ENCODE data around the gene DIAPH2.

The DIAPH2 gene

DNA sequence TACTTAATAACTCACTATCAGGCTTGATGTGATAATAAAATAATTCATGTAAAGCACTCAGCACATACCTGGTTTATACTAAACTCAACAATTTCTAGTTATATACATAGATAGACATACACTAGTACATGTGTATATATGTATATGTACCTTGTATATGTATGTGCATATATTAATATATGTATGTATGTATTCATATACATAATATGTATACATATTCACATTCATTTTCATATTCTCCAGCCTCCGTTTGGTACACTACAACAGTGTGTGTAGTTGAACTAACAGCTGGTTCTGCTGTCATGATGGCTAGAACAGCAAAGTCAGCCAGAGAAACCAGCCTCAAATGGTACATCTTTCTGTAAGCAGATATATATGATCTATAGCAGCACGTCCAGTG lies 869.2 kb downstream of the DIAPH2 start:
- H3K27me3 Mint-ChIP-seq, result no peaks in the 10 kb centered on the region
- H3K36me3 Mint-ChIP-seq, result peaks cover 3% of the 10 kb centered on the region
- H3K9me3 Mint-ChIP-seq (ENCODE audit: low read depth), result no peaks in the 10 kb centered on the region
- peaks cover 2% of the 10 kb centered on the region for H3K4me1 Mint-ChIP-seq (ENCODE audit: low read depth)
- no peak overlapping the region for H3K27ac Mint-ChIP-seq
- no peak overlapping the region for H3K4me3 Mint-ChIP-seq

GRCh38 chrX:97556359-97556758 lies 871.7 kb downstream of the DIAPH2 start:
- H3K4me3 Mint-ChIP-seq, result no peak overlapping the region
- H3K27me3 Mint-ChIP-seq, result no peaks in the 10 kb centered on the region
- H3K9me3 Mint-ChIP-seq (ENCODE audit: low read depth), result no peaks in the 10 kb centered on the region
- peaks cover 2% of the 10 kb centered on the region for H3K4me1 Mint-ChIP-seq (ENCODE audit: low read depth)
- H3K27ac Mint-ChIP-seq, result no peak overlapping the region
- peaks cover 3% of the 10 kb centered on the region for H3K36me3 Mint-ChIP-seq

DNA sequence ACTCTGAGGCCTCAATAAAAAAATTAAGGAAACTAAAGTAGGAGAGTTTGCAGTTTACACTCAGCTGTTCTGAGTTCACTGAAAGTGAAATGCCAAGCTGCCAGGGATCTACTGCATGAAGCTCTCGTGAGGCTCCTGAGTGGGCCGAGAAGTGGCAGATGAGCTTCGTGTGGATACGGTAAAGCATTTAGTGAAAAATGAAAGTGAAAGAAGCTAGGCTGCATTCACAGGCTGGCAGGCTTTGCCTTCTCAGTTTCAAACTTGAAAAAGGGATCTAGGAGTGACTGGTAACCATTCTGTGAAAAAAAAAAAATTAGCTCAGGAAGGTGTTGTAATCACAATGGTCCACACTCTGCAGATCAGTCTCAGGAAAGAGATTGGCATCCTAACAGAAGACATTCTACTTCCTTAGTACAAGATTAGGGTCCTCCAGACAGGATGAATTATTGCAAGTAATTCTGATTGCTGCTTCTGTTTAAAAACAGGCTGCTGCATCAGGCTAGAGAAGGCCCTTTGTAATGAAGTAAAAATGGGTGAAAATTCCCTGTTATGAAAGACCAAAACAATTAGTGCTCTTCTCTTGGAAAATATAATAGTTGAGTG lies 879.0 kb downstream of the DIAPH2 start:
- H3K27ac Mint-ChIP-seq, result peak overlapping the region; percentile 76
- H3K27me3 Mint-ChIP-seq, result no peaks in the 10 kb centered on the region
- peak overlapping the region; percentile 78 for H3K4me3 Mint-ChIP-seq
- H3K4me1 Mint-ChIP-seq (ENCODE audit: low read depth), result peaks cover 12% of the 10 kb centered on the region
- H3K9me3 Mint-ChIP-seq (ENCODE audit: low read depth), result no peaks in the 10 kb centered on the region
- H3K36me3 Mint-ChIP-seq, result no peaks in the 10 kb centered on the region

DNA sequence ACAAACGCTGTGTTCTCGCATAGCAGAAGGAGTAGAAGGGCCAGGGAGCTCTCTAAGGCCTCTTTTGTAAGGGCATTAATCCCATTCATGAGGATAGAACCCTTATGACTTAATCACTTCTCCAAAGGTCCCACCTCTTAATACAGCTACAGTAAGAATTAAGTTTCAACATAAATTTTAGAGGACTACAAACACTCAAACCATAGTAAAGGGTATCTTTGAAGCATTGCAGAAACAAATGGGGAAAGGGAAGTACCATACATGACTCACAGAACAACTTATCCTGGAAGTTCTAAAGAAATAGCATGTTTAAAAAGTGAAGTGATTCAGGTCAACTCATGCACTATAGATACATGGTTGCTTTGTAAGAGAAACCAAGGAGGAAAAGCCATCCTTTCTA lies 879.9 kb downstream of the DIAPH2 start:
- H3K4me1 Mint-ChIP-seq (ENCODE audit: low read depth), result peaks cover 12% of the 10 kb centered on the region
- H3K27me3 Mint-ChIP-seq, result no peaks in the 10 kb centered on the region
- no peaks in the 10 kb centered on the region for H3K36me3 Mint-ChIP-seq
- H3K9me3 Mint-ChIP-seq (ENCODE audit: low read depth), result no peaks in the 10 kb centered on the region
- H3K27ac Mint-ChIP-seq, result no peak overlapping the region
- no peak overlapping the region for H3K4me3 Mint-ChIP-seq

- Mint-ChIP-seq H3K36me3 (peaks cover 2% of the 10 kb centered on the region), H3K27me3 (no peaks in the 10 kb centered on the region), H3K9me3 (ENCODE audit: low read depth) (no peaks in the 10 kb centered on the region), H3K4me1 (ENCODE audit: low read depth) (no peaks in the 10 kb centered on the region), H3K4me3 (no peak overlapping the region), H3K27ac (no peak overlapping the region)
These were observed 902.5 kb downstream of the DIAPH2 start for GRCh38 chrX:97587171-97587570.

DNA sequence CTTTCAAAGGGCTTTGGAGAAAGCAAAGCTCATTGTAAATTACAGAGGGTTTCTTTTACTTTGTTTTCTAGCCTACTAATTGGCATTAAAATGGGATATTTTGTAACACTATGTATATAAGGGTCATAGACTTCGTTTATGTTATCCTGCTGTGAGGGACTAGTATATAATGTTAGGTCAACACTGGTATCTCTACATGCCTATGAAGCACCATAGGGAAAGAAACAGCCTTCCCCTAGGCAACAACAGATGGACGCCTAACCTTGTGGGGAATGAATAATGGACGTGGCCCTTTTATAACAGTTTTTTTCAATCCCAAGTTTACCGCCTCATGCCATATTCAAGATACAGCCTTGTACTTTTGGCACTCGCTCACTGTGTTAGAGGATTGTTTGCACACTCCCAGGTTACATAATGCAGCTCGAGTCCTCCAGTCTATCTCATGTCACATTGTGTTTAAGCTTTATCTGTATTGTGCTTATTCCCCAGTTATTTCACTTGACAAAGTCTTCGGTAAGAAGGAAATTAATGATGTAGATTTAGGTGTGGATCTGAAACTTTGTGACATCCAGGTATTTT lies 910.1 kb downstream of the DIAPH2 start:
- no peaks in the 10 kb centered on the region for H3K27me3 Mint-ChIP-seq

DNA sequence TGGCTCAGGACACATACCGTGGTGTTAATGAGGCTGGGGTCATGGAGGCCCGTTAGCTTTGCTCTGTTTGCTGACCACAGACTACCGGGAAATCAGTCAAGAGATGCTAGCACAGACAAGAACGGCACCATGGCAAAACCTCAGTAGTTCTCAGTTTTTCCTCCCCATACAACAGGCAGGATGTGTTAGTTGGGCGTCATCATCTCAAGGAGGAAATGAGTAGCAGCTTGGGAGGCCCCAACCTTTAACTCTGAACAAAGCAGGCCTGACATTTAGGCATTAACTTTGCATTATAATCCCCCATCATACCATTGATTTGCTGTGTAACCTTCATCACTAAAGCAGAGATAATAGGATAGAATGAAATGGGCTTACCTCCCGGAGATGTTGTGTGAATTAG lies 913.3 kb downstream of the DIAPH2 start:
- Mint-ChIP-seq H3K9me3 (ENCODE audit: low read depth) (no peaks in the 10 kb centered on the region), H3K27ac (peak overlapping the region; percentile 76), H3K36me3 (no peaks in the 10 kb centered on the region), H3K4me1 (ENCODE audit: low read depth) (peaks cover 7% of the 10 kb centered on the region), H3K27me3 (no peaks in the 10 kb centered on the region), H3K4me3 (no peak overlapping the region)

More for the DNA sequence above, 910.1 kb downstream of the DIAPH2 start:
- H3K4me1 Mint-ChIP-seq (ENCODE audit: low read depth), result peaks cover 7% of the 10 kb centered on the region
- peaks cover 2% of the 10 kb centered on the region for H3K36me3 Mint-ChIP-seq
- no peak overlapping the region for H3K27ac Mint-ChIP-seq
- H3K9me3 Mint-ChIP-seq (ENCODE audit: low read depth), result no peaks in the 10 kb centered on the region
- no peak overlapping the region for H3K4me3 Mint-ChIP-seq

DNA sequence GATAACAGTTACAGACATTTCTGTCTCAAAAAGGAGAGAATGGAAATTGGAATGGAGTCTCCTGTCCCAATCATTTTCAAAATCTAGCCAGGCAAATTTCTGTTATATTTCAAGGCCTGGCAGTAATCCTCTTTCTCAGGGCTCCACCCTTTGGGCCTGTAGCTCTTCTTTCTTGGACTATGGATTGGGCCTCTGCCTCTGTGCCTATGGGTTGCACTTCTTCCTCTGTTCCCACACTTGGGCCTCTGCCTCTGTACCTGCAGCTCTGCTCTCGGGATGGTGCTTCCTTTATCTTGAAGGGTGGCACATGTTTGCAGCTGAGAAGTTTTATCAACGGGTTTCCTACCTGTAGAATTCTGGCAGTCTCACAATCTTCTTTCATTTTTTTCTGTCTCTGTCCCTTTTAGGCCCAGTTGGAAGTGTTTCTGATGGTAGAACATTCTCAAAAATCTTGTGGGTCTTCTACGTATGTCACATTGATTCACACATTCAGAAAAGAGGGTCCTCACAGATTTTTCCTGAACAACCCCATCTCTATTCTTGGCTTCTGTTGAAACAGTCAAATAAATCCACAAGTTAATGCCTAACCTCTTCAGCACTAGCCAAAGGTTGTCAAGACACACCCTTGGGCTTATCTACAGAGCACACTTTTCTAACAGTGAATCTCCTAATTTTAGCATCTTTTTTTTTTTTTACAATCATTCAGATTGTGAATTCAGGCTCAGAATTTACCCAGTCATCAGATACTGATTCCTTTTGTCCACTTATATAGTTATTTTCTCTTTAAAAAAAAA lies 918.0 kb downstream of the DIAPH2 start:
- H3K9me3 Mint-ChIP-seq (ENCODE audit: low read depth), result no peaks in the 10 kb centered on the region
- H3K27ac Mint-ChIP-seq, result no peak overlapping the region
- H3K4me3 Mint-ChIP-seq, result no peak overlapping the region
- H3K36me3 Mint-ChIP-seq, result no peaks in the 10 kb centered on the region
- H3K4me1 Mint-ChIP-seq (ENCODE audit: low read depth), result peaks cover 7% of the 10 kb centered on the region
- H3K27me3 Mint-ChIP-seq, result no peaks in the 10 kb centered on the region

DNA sequence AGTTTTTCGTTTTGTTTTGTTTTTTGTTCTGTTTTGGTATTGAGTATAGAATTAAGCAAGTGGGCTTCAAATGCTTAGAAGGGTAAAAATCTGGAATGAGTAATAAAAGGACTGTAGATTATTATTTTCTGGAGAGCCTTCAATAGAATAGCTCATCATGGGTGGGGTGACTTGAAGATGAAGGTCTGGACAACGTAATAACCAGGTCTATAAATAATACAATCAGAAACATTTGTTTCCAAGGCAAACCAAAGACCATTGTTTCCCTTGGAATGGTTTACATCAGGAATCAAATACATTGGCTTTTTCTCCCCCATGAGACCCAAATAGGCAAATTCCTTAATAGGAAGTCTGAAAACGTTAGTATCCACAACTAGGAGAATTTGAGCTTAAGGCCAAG lies 920.6 kb downstream of the DIAPH2 start:
- no peaks in the 10 kb centered on the region for H3K4me1 Mint-ChIP-seq (ENCODE audit: low read depth)
- no peaks in the 10 kb centered on the region for H3K36me3 Mint-ChIP-seq
- no peaks in the 10 kb centered on the region for H3K27me3 Mint-ChIP-seq
- H3K4me3 Mint-ChIP-seq, result no peak overlapping the region
- no peaks in the 10 kb centered on the region for H3K9me3 Mint-ChIP-seq (ENCODE audit: low read depth)
- H3K27ac Mint-ChIP-seq, result no peak overlapping the region

- Mint-ChIP-seq H3K4me1 (ENCODE audit: low read depth) (no peaks in the 10 kb centered on the region), H3K27me3 (no peaks in the 10 kb centered on the region), H3K4me3 (no peak overlapping the region), H3K27ac (no peak overlapping the region), H3K9me3 (ENCODE audit: low read depth) (no peaks in the 10 kb centered on the region), H3K36me3 (no peaks in the 10 kb centered on the region)
These were observed 924.7 kb downstream of the DIAPH2 start for GRCh38 chrX:97609357-97609756.

GRCh38 chrX:97609938-97610337 lies 925.3 kb downstream of the DIAPH2 start:
- Mint-ChIP-seq H3K4me3 (no peak overlapping the region), H3K27me3 (no peaks in the 10 kb centered on the region), H3K9me3 (ENCODE audit: low read depth) (no peaks in the 10 kb centered on the region), H3K36me3 (no peaks in the 10 kb centered on the region), H3K4me1 (ENCODE audit: low read depth) (no peaks in the 10 kb centered on the region), H3K27ac (no peak overlapping the region)

GRCh38 chrX:97616883-97617530 lies 932.4 kb downstream of the DIAPH2 start:
- Mint-ChIP-seq H3K9me3 (ENCODE audit: low read depth) (no peaks in the 10 kb centered on the region), H3K36me3 (no peaks in the 10 kb centered on the region), H3K27me3 (no peaks in the 10 kb centered on the region), H3K4me1 (ENCODE audit: low read depth) (no peaks in the 10 kb centered on the region), H3K27ac (no peak overlapping the region), H3K4me3 (no peak overlapping the region)

DNA sequence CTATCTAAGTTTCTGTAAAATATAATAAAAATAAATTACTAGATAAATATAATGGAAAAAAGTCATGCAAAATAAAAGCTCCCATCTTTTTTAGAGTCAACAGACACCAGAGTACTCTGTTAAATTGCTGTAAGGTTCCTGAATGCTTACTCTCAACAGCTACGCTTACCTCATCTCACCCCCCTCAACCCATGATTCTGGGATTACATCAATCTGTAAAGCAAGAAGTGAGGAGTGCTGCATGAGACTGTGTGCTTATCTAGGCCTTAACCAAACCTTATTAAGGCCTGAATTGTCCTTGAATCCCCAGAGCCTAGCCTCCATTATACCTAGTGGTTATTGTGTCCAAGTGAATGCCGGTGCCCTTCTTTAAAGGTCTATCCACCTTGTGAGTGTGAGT lies 934.9 kb downstream of the DIAPH2 start:
- no peaks in the 10 kb centered on the region for H3K27me3 Mint-ChIP-seq
- no peaks in the 10 kb centered on the region for H3K4me1 Mint-ChIP-seq (ENCODE audit: low read depth)
- H3K27ac Mint-ChIP-seq, result no peak overlapping the region

GRCh38 chrX:97622111-97622510 lies 937.5 kb downstream of the DIAPH2 start:
- no peaks in the 10 kb centered on the region for H3K9me3 Mint-ChIP-seq (ENCODE audit: low read depth)
- no peaks in the 10 kb centered on the region for H3K36me3 Mint-ChIP-seq
- H3K27me3 Mint-ChIP-seq, result no peaks in the 10 kb centered on the region
- H3K4me3 Mint-ChIP-seq, result no peak overlapping the region
- no peak overlapping the region for H3K27ac Mint-ChIP-seq
- H3K4me1 Mint-ChIP-seq (ENCODE audit: low read depth), result no peaks in the 10 kb centered on the region

More for the DNA sequence above, 934.9 kb downstream of the DIAPH2 start:
- H3K36me3 Mint-ChIP-seq, result no peaks in the 10 kb centered on the region
- H3K9me3 Mint-ChIP-seq (ENCODE audit: low read depth), result no peaks in the 10 kb centered on the region
- no peak overlapping the region for H3K4me3 Mint-ChIP-seq

DNA sequence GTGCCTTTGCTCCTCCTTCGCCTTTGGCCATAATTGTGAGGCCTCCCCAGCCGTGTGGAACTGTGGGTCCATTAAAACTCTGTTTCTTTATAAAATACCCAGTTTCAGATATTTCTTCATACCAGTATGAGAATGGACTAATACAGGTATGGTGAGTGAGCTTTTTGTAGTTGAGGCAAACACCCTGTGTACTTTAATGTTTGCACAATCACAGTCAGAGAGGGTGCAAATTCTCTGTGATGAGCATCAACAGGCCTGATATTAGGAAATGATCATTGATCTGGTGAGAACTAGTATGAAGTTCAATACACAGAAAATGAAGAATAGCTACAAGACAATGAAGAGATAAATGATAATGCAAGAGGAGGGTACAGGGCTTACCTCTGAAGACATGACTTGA lies 943.7 kb downstream of the DIAPH2 start:
- Mint-ChIP-seq H3K27me3 (no peaks in the 10 kb centered on the region), H3K36me3 (no peaks in the 10 kb centered on the region), H3K27ac (no peak overlapping the region), H3K4me1 (ENCODE audit: low read depth) (no peaks in the 10 kb centered on the region), H3K9me3 (ENCODE audit: low read depth) (no peaks in the 10 kb centered on the region), H3K4me3 (no peak overlapping the region)
